HG03378 (cell line): Measurements from ENCODE around the gene REEP2.

ENCODE experiments used
- ATAC-seq: cut with Tn5 transposase; IDR thresholded peaks from one replicate; pipeline ENCODE4 v1.9.1; 2021; ENCODE audit warnings: mild to moderate bottlenecking, moderate library complexity; ENCODE audit not compliant: unreplicated experiment

Gene REEP2

GRCh38 chr5:138448481-138449398, 9.9 kb downstream of the REEP2 start:
- no peak for ATAC-seq

GRCh38 chr5:138449501-138450239, 10.8 kb downstream of the REEP2 start:
- no peak for ATAC-seq

- no peak for ATAC-seq
Observed at GRCh38 chr5:138450971-138451370, 12.1 kb downstream of the REEP2 start.

GRCh38 chr5:138452720-138453119, 13.9 kb downstream of the REEP2 start:
- no peak for ATAC-seq

GRCh38 chr5:138453590-138453989, 14.7 kb downstream of the REEP2 start:
- ATAC-seq, result no peak

- no peak for ATAC-seq
Observed at GRCh38 chr5:138454121-138454520, 15.3 kb downstream of the REEP2 start.

- no peak for ATAC-seq
Observed at GRCh38 chr5:138455232-138455930, 16.5 kb downstream of the REEP2 start.

- no peak for ATAC-seq
Observed at GRCh38 chr5:138457531-138458275, 18.8 kb downstream of the REEP2 start.

- ATAC-seq, result no peak
Observed at GRCh38 chr5:138458384-138458783, 19.5 kb downstream of the REEP2 start.

- no peak for ATAC-seq
Observed at GRCh38 chr5:138458856-138459255, 20.0 kb downstream of the REEP2 start.

GRCh38 chr5:138459311-138459933, 20.6 kb downstream of the REEP2 start:
- no peak for ATAC-seq

- ATAC-seq, result no peak
Observed at GRCh38 chr5:138460032-138460693, 21.3 kb downstream of the REEP2 start.

- ATAC-seq, result no peak
Observed at GRCh38 chr5:138461343-138462125, 22.7 kb downstream of the REEP2 start.

- no peak for ATAC-seq
Observed at GRCh38 chr5:138463419-138464007, 24.7 kb downstream of the REEP2 start.

- peak; percentile 27 for ATAC-seq
Observed at GRCh38 chr5:138464008-138464387, 25.1 kb downstream of the REEP2 start.

GRCh38 chr5:138464388-138465260, 25.8 kb downstream of the REEP2 start:
- peak; percentile 82 for ATAC-seq

GRCh38 chr5:138465261-138466124, 26.6 kb downstream of the REEP2 start, which contains the start of gene EGR1:
TSS of gene EGR1 (plus strand) at chr5:138465479. CDS start at chr5:138465762, 283 bp downstream.
- ATAC-seq, result peak; percentile 51
